K562 (cell line): Measurements from ENCODE around the gene PRSS21. TPM values are rescaled to one million over a fixed set of nuclear protein-coding genes. Genes with fewer than 3 reads are reported as not detected.

Experiments
- ARID1B ChIP-seq: fragments of 450-650 bp; IDR thresholded peaks from 2 replicates; pipeline ENCODE4 v1.6.1; 2016; ENCODE audit warnings: antibody characterized with exemption, mild to moderate bottlenecking, inconsistent platforms
- CXXC5 ChIP-seq: fragments of 250-450 bp; sonication (Bioruptor Pico); IDR thresholded peaks from 2 replicates; pipeline ENCODE4 v1.8.0; 2022; ENCODE audit warnings: inconsistent platforms, mild to moderate bottlenecking, moderate library complexity
- ELF1 ChIP-seq: fragments of 200-800 bp; sonication (Bioruptor generic); IDR thresholded peaks from 2 replicates; pipeline ENCODE4 v1.6.1; 2016; ENCODE audit warnings: missing genetic modification characterization, missing compliant biosample characterization
- EP300 ChIP-seq: IDR thresholded peaks from 2 replicates; pipeline ENCODE4 v1.6.1; 2012; ENCODE audit warnings: low read length, improper control_type of control experiment
- HDAC2 ChIP-seq: fragments of 450-650 bp; IDR thresholded peaks from 2 replicates; pipeline ENCODE4 v1.6.1; 2016; ENCODE audit warnings: mild to moderate bottlenecking
- SMAD2 ChIP-seq: fragments of 150-350 bp; IDR thresholded peaks from 2 replicates; pipeline ENCODE4 v1.6.1; 2014; ENCODE audit warnings: low read depth, mild to moderate bottlenecking, low read length
- SMAD4 ChIP-seq: fragments of 250-450 bp; sonication (Bioruptor Pico); conservative IDR thresholded peaks from 2 replicates; pipeline ENCODE4 v1.8.0; 2021; ENCODE audit warnings: inconsistent platforms, mild to moderate bottlenecking, moderate library complexity
- SMARCC2 ChIP-seq: fragments of 450-650 bp; IDR thresholded peaks from 2 replicates; pipeline ENCODE4 v1.6.1; 2017; ENCODE audit warnings: antibody characterized with exemption, moderate library complexity, mild to moderate bottlenecking, low read depth
- polyA plus RNA-seq, 8 experiments: library from polyadenylated mRNA; depleted of rRNA in 4 of 8; stranded (reverse) in 5 of 8; unstranded in 3 of 8; fragments of >200 nt; fragmentation: Nextera tagmentation in 2 of 8; fragmentation: Illumina TruSeq in 1 of 8; extraction: Ambion mirVana in 2 of 8; extraction: Trizol in 1 of 8; gene quantifications; 2 replicates each; pipeline versions ENCODE4 v1.2.1 to v1.2.3, GENCODE V29; 2011 to 2014; ENCODE audit warnings: inconsistent platforms in 1 of 8, missing spikeins in 1 of 8
- total RNA-seq, 7 experiments: library from RNA; depleted of rRNA in 6 of 7; stranded (reverse); fragments of >200 nt in 6 of 7; fragmentation: Illumina TruSeq in 2 of 7; extraction: Trizol in 2 of 7; gene quantifications; 2 replicates each; pipeline versions ENCODE4 v1.2.1 to v1.2.3, GENCODE V29; 2011 to 2021; ENCODE audit warnings: low replicate concordance in 1 of 7
- TF ChIP-seq, protein P1 (sequence below), 3 experiments: fragments of 200-800 bp in 1 of 3; sonication (Bioruptor generic) in 1 of 3; sonication (generic) in 1 of 3; formaldehyde crosslinking in 1 of 3; IDR thresholded peaks; 2 replicates each; pipeline versions ENCODE4 v1.6.1 to v1.8.0; 2016 to 2022; ENCODE audit warnings: mild to moderate bottlenecking in 2 of 3, missing compliant biosample characterization in 2 of 3, missing genetic modification characterization in 2 of 3, missing genetic modification reagents in 1 of 3
- TF ChIP-seq, protein P2 (sequence below): fragments of 450-650 bp; IDR thresholded peaks from 2 replicates; pipeline ENCODE4 v1.6.1; 2016; ENCODE audit warnings: mild to moderate bottlenecking, moderate library complexity
- TF ChIP-seq, protein P3 (sequence below): IDR thresholded peaks from 2 replicates; pipeline ENCODE4 v1.6.1; 2014; ENCODE audit warnings: antibody characterized with exemption

PRSS21 gene
- total and polyA plus RNA-seq, 9 of the 15 experiments (the other 6 are each of a cell fraction or from before 2014, with no cell fraction given): 12.1 to 121 (median 61.3) TPM

DNA sequence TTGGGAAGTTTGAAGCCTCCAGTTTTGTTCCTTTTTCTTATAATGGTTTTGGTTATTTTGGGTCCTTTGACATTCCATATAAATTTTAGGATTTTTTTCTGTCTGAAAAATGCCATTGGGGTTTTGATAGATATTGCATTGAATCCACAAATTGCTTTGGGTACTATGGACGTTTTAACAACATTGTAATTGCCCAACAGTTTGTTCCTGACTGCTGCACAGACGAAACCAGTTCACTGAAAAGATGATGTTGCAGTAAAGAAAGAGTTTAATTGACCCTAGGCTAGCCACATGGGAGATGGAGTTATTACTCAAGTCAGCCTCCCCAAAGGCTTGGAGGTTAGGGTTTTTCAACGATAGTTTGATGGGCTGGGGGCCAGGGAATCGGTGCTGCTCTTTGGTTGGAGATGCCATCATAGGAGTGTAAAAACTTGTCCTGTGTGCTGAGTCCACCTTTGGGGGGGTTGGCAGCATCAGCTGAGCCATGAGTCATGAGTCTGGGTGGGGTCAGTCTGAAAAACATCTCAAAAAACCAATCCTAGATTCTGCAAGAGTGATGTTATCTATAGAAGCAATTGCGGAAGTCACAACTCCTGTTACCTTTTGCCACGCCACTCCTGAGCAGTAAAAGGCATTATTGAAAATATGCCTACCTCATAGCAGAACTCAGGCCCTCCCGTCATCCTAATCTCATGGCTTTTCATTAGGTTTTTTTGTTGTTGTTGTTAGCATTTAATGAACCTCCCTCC is 21.5 kb upstream of the PRSS21 start (continued):
- peak; percentile 73; the same call in 1 of the 2 replicates for TF ChIP-seq ELF1
- TF ChIP-seq CXXC5 (CRISPR knock-in tag): 0 out of 2 replicates have a peak, but pooled peaks have one; percentile 13
- TF ChIP-seq, protein P1, sequence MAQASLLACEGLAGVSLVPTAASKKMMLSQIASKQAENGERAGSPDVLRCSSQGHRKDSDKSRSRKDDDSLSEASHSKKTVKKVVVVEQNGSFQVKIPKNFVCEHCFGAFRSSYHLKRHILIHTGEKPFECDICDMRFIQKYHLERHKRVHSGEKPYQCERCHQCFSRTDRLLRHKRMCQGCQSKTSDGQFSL (CRISPR knock-in tag; IDR thresholded peaks at IDR 0.05): 0 out of 2 replicates have a peak, but pooled peaks have one; percentile 38
- TF ChIP-seq, protein P1 (tag; IDR thresholded peaks at IDR 0.05): peak in 1 of 2 experiments; percentile 56; a peak in 1 of 4 replicates
- TF ChIP-seq, protein P2, sequence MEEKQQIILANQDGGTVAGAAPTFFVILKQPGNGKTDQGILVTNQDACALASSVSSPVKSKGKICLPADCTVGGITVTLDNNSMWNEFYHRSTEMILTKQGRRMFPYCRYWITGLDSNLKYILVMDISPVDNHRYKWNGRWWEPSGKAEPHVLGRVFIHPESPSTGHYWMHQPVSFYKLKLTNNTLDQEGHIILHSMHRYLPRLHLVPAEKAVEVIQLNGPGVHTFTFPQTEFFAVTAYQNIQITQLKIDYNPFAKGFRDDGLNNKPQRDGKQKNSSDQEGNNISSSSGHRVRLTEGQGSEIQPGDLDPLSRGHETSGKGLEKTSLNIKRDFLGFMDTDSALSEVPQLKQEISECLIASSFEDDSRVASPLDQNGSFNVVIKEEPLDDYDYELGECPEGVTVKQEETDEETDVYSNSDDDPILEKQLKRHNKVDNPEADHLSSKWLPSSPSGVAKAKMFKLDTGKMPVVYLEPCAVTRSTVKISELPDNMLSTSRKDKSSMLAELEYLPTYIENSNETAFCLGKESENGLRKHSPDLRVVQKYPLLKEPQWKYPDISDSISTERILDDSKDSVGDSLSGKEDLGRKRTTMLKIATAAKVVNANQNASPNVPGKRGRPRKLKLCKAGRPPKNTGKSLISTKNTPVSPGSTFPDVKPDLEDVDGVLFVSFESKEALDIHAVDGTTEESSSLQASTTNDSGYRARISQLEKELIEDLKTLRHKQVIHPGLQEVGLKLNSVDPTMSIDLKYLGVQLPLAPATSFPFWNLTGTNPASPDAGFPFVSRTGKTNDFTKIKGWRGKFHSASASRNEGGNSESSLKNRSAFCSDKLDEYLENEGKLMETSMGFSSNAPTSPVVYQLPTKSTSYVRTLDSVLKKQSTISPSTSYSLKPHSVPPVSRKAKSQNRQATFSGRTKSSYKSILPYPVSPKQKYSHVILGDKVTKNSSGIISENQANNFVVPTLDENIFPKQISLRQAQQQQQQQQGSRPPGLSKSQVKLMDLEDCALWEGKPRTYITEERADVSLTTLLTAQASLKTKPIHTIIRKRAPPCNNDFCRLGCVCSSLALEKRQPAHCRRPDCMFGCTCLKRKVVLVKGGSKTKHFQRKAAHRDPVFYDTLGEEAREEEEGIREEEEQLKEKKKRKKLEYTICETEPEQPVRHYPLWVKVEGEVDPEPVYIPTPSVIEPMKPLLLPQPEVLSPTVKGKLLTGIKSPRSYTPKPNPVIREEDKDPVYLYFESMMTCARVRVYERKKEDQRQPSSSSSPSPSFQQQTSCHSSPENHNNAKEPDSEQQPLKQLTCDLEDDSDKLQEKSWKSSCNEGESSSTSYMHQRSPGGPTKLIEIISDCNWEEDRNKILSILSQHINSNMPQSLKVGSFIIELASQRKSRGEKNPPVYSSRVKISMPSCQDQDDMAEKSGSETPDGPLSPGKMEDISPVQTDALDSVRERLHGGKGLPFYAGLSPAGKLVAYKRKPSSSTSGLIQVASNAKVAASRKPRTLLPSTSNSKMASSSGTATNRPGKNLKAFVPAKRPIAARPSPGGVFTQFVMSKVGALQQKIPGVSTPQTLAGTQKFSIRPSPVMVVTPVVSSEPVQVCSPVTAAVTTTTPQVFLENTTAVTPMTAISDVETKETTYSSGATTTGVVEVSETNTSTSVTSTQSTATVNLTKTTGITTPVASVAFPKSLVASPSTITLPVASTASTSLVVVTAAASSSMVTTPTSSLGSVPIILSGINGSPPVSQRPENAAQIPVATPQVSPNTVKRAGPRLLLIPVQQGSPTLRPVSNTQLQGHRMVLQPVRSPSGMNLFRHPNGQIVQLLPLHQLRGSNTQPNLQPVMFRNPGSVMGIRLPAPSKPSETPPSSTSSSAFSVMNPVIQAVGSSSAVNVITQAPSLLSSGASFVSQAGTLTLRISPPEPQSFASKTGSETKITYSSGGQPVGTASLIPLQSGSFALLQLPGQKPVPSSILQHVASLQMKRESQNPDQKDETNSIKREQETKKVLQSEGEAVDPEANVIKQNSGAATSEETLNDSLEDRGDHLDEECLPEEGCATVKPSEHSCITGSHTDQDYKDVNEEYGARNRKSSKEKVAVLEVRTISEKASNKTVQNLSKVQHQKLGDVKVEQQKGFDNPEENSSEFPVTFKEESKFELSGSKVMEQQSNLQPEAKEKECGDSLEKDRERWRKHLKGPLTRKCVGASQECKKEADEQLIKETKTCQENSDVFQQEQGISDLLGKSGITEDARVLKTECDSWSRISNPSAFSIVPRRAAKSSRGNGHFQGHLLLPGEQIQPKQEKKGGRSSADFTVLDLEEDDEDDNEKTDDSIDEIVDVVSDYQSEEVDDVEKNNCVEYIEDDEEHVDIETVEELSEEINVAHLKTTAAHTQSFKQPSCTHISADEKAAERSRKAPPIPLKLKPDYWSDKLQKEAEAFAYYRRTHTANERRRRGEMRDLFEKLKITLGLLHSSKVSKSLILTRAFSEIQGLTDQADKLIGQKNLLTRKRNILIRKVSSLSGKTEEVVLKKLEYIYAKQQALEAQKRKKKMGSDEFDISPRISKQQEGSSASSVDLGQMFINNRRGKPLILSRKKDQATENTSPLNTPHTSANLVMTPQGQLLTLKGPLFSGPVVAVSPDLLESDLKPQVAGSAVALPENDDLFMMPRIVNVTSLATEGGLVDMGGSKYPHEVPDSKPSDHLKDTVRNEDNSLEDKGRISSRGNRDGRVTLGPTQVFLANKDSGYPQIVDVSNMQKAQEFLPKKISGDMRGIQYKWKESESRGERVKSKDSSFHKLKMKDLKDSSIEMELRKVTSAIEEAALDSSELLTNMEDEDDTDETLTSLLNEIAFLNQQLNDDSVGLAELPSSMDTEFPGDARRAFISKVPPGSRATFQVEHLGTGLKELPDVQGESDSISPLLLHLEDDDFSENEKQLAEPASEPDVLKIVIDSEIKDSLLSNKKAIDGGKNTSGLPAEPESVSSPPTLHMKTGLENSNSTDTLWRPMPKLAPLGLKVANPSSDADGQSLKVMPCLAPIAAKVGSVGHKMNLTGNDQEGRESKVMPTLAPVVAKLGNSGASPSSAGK: peak; percentile 25; the same call in 1 of the 2 replicates
- peak; percentile 26; the same call in 1 of the 2 replicates for TF ChIP-seq SMARCC2
- TF ChIP-seq SMAD4: 0 out of 2 replicates have a peak, but pooled peaks have one; percentile 30
- 0 out of 2 replicates have a peak, but pooled peaks have one; percentile 26 for TF ChIP-seq HDAC2
- peak; percentile 45; the same call in 1 of the 2 replicates for TF ChIP-seq EP300
- TF ChIP-seq, protein P3, sequence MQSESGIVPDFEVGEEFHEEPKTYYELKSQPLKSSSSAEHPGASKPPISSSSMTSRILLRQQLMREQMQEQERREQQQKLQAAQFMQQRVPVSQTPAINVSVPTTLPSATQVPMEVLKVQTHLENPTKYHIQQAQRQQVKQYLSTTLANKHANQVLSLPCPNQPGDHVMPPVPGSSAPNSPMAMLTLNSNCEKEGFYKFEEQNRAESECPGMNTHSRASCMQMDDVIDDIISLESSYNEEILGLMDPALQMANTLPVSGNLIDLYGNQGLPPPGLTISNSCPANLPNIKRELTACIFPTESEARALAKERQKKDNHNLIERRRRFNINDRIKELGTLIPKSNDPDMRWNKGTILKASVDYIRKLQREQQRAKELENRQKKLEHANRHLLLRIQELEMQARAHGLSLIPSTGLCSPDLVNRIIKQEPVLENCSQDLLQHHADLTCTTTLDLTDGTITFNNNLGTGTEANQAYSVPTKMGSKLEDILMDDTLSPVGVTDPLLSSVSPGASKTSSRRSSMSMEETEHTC: peak; percentile 78; the same call in 1 of the 2 replicates
- TF ChIP-seq SMAD2: no peak
- peak; percentile 61; the same call in 1 of the 2 replicates for TF ChIP-seq ARID1B
